ENCODE measurements around the gene TMEM245. TPM values are rescaled to one million over a fixed set of nuclear protein-coding genes. Genes with fewer than 3 reads are reported as not detected.

Gene TMEM245
- total RNA-seq, 1 donor from 2014 or later = 85.3 TPM

DNA sequence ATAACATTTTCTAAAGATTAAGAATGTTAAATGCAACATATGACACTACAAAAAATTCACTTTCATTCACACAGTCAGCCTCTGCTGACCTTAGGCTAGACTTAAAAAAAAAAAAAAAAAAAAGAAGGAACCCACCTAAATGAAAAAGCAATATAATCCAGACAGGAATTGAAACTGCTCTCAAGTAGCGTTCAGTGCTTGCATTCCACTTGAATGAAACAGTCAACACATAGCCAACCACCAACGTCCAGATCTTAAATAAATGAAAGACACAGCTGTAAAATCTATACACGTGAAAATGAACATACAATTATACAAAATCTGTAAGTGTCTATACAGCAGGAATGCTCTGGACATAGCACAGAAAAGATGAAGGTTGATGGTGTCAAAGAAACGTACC lies 11.4 kb downstream of the TMEM245 start:
- Histone ChIP-seq H3K4me1 (peaks cover 9% of the 10 kb centered on the region), H3K4me3 (no peak overlapping the region), H3K4me2 (no peak overlapping the region), H3K27me3 (no peaks in the 10 kb centered on the region), H4K20me1 (ENCODE audit: low read depth) (peaks cover 75% of the 10 kb centered on the region), H3F3A (ENCODE audit: low read depth) (no peaks in the 10 kb centered on the region), H3K79me2 (ENCODE audit: low read depth) (peaks cover 100% of the 10 kb centered on the region), H3K36me3 (peaks cover 19% of the 10 kb centered on the region), H3K9ac (no peak overlapping the region), H3K9me3 (ENCODE audit: low read depth) (no peaks in the 10 kb centered on the region), H3K27ac (no peak overlapping the region), H2AFZ (replicated peaks) (no peak overlapping the region)
- H3K27me3 Mint-ChIP-seq (ENCODE audit: insufficient read depth, low read depth) = no peaks in the 10 kb centered on the region
- H3K4me1 Mint-ChIP-seq = peaks cover 22% of the 10 kb centered on the region
- no peak overlapping the region for H3K4me3 Mint-ChIP-seq
- H3K9me3 Mint-ChIP-seq = peaks cover 10% of the 10 kb centered on the region
- TF ChIP-seq, protein P1, sequence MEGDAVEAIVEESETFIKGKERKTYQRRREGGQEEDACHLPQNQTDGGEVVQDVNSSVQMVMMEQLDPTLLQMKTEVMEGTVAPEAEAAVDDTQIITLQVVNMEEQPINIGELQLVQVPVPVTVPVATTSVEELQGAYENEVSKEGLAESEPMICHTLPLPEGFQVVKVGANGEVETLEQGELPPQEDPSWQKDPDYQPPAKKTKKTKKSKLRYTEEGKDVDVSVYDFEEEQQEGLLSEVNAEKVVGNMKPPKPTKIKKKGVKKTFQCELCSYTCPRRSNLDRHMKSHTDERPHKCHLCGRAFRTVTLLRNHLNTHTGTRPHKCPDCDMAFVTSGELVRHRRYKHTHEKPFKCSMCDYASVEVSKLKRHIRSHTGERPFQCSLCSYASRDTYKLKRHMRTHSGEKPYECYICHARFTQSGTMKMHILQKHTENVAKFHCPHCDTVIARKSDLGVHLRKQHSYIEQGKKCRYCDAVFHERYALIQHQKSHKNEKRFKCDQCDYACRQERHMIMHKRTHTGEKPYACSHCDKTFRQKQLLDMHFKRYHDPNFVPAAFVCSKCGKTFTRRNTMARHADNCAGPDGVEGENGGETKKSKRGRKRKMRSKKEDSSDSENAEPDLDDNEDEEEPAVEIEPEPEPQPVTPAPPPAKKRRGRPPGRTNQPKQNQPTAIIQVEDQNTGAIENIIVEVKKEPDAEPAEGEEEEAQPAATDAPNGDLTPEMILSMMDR (IDR thresholded peaks at IDR 0.05) = no peak
- no peak for TF ChIP-seq EZH2 (IDR thresholded peaks at IDR 0.05)
- no peak for TF ChIP-seq EZH2phosphoT487 (IDR thresholded peaks at IDR 0.05)
- no peak overlapping the region for H3K27ac Mint-ChIP-seq
- DNase-seq (ENCODE audit: low spot score) = no peak
- peaks cover 19% of the 10 kb centered on the region for H3K36me3 Mint-ChIP-seq

DNA sequence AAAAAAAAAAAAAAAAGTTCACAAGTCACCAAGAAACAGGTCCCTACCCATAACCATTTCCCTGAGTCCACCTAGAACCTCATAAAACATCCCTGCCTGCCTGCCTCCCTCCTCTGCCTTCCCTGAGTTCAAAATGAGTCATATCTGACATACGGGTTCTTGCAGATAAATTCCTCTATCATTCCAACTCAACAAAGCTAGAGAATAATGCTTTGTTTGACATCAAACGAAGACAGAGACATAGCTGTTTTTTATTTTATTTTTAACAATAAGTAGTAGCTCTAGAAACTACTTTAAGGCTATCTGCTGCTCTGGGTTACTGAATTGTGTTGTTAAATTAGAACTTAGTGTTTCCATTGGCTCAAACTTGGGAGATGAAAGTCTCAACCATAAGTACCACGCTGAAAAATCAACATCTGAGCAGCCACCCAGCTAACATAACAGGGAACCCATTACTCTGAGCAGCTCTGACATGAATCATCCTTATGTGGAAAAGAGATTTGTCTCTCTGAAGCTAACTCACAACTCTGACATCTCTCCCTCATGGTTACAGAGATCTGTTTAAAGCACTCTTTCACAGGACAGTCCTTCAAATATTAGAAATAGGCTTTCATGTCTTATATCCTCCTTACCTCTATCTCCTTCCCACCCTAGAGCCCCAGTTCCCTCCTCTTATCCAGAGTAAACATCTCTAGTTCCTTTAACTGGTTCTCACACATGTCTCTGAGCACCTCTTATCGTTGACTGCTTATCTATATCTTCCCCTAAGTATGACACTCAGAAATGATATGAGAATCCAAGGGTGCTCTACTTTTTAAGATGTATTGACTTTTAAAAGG lies 12.1 kb downstream of the TMEM245 start:
- Histone ChIP-seq H3K4me3 (no peak overlapping the region), H3K27me3 (no peaks in the 10 kb centered on the region), H3F3A (ENCODE audit: low read depth) (no peaks in the 10 kb centered on the region), H2AFZ (replicated peaks) (no peak overlapping the region), H3K4me1 (peaks cover 9% of the 10 kb centered on the region), H3K9ac (no peak overlapping the region), H3K79me2 (ENCODE audit: low read depth) (peaks cover 100% of the 10 kb centered on the region), H3K9me3 (ENCODE audit: low read depth) (no peaks in the 10 kb centered on the region), H3K4me2 (no peak overlapping the region), H4K20me1 (ENCODE audit: low read depth) (peaks cover 68% of the 10 kb centered on the region), H3K36me3 (peaks cover 19% of the 10 kb centered on the region), H3K27ac (no peak overlapping the region)
- Mint-ChIP-seq H3K9me3 (peaks cover 12% of the 10 kb centered on the region), H3K4me1 (peaks cover 21% of the 10 kb centered on the region), H3K27me3 (ENCODE audit: insufficient read depth, low read depth) (no peaks in the 10 kb centered on the region), H3K4me3 (no peak overlapping the region), H3K27ac (no peak overlapping the region), H3K36me3 (peaks cover 26% of the 10 kb centered on the region)
- TF ChIP-seq EZH2 (IDR thresholded peaks at IDR 0.05) (no peak), EZH2phosphoT487 (IDR thresholded peaks at IDR 0.05) (no peak)
- TF ChIP-seq, protein P1 (IDR thresholded peaks at IDR 0.05) = no peak
- DNase-seq (ENCODE audit: low spot score) = no peak

DNA sequence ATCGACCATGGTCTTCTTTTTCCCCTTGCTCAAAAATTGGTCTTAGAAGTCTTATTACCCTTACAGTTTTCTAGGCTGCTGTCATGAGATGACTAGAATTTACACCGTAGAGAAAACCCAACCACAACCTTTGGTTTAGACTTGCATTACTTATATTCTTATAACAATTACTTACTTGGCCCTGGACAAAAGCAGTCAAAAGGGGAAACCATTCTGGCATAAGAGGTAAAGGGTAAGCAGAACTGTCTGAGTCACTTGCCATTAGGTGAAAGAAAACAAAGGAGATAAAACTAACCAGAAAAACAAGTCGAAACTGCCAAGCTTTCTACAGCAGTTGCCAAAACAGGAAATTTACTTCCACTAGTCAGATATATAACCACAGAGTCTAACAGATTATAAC lies 17.9 kb downstream of the TMEM245 start:
- H3K4me3 Mint-ChIP-seq = no peak overlapping the region
- H3K27ac Mint-ChIP-seq = no peak overlapping the region
- H3K27ac ChIP-seq = no peak overlapping the region

More for the DNA sequence above, 17.9 kb downstream of the TMEM245 start:
- H3K9me3 Mint-ChIP-seq = peaks cover 12% of the 10 kb centered on the region
- Histone ChIP-seq H2AFZ (replicated peaks) (no peak overlapping the region), H3K79me2 (ENCODE audit: low read depth) (peaks cover 100% of the 10 kb centered on the region), H3K4me2 (no peak overlapping the region), H3K36me3 (peaks cover 19% of the 10 kb centered on the region), H3K9ac (no peak overlapping the region), H3K27me3 (no peaks in the 10 kb centered on the region), H3K4me3 (no peak overlapping the region), H3K4me1 (peaks cover 15% of the 10 kb centered on the region), H3K9me3 (ENCODE audit: low read depth) (no peaks in the 10 kb centered on the region), H3F3A (ENCODE audit: low read depth) (peaks cover 3% of the 10 kb centered on the region), H4K20me1 (ENCODE audit: low read depth) (peaks cover 56% of the 10 kb centered on the region)
- H3K27me3 Mint-ChIP-seq (ENCODE audit: insufficient read depth, low read depth) = no peaks in the 10 kb centered on the region
- no peak for DNase-seq (ENCODE audit: low spot score)
- H3K36me3 Mint-ChIP-seq = peaks cover 36% of the 10 kb centered on the region
- TF ChIP-seq, protein P1 (IDR thresholded peaks at IDR 0.05) = no peak
- no peak for TF ChIP-seq EZH2 (IDR thresholded peaks at IDR 0.05)
- no peak for TF ChIP-seq EZH2phosphoT487 (IDR thresholded peaks at IDR 0.05)
- peaks cover 18% of the 10 kb centered on the region for H3K4me1 Mint-ChIP-seq
